Activated CD4-positive, alpha-beta T cell treated with anti-CD3 and anti-CD28 coated beads for 4 hours (primary cell): ENCODE measurements around the gene PRLH.

Experiments used
- DNase-seq, 2 donors: peaks; one replicate each; pipeline ENCODE4 v3.0.0-alpha.2; 2020

The PRLH gene

GRCh38 chr2:237566401-237567235 lies at the start of gene PRLH:
PRLH (plus strand) TSS chr2:237566574; CDS start chr2:237566574, 0 bp downstream.
- no peak for DNase-seq

GRCh38 chr2:237517163-237517562 lies 49.2 kb upstream of the PRLH start:
- no peak for DNase-seq

- no peak for DNase-seq
Measured at GRCh38 chr2:237517990-237518389, 48.4 kb upstream of the PRLH start.

- DNase-seq = no peak
Measured at GRCh38 chr2:237519506-237520245, 46.7 kb upstream of the PRLH start.

GRCh38 chr2:237520290-237520689 lies 46.1 kb upstream of the PRLH start:
- no peak for DNase-seq

- DNase-seq = no peak
Measured at GRCh38 chr2:237524631-237525030, 41.7 kb upstream of the PRLH start.

GRCh38 chr2:237525559-237526157 lies 40.7 kb upstream of the PRLH start:
- DNase-seq = no peak

- no peak for DNase-seq
Measured at GRCh38 chr2:237527233-237527632, 39.1 kb upstream of the PRLH start.

- no peak for DNase-seq
Measured at GRCh38 chr2:237527766-237528165, 38.6 kb upstream of the PRLH start.

GRCh38 chr2:237529452-237530402 lies 36.6 kb upstream of the PRLH start:
- no peak for DNase-seq

- no peak for DNase-seq
Measured at GRCh38 chr2:237530472-237531433, 35.6 kb upstream of the PRLH start.

- no peak for DNase-seq
Measured at GRCh38 chr2:237532160-237532559, 34.2 kb upstream of the PRLH start.

GRCh38 chr2:237533668-237534161 lies 32.7 kb upstream of the PRLH start:
- no peak for DNase-seq

- DNase-seq = no peak
Measured at GRCh38 chr2:237534380-237534779, 32.0 kb upstream of the PRLH start.

- DNase-seq = no peak
Measured at GRCh38 chr2:237535385-237536082, 30.8 kb upstream of the PRLH start.

GRCh38 chr2:237536083-237536415 lies 30.3 kb upstream of the PRLH start:
- DNase-seq = no peak

- no peak for DNase-seq
Measured at GRCh38 chr2:237536617-237537016, 29.8 kb upstream of the PRLH start.

- DNase-seq = no peak
Measured at GRCh38 chr2:237538001-237538720, 28.2 kb upstream of the PRLH start.

GRCh38 chr2:237538901-237539300 lies 27.5 kb upstream of the PRLH start:
- no peak for DNase-seq

GRCh38 chr2:237539681-237540080 lies 26.7 kb upstream of the PRLH start:
- DNase-seq = no peak
